Large intestine (tissue), 3 donors: ENCODE results near the gene PGAM5. TPM values are rescaled to one million over a fixed set of nuclear protein-coding genes. Genes with fewer than 3 reads are reported as not detected.

Source experiments
- DNase-seq, 2 donors: peaks; one replicate each; pipeline versions ENCODE4 v3.0.0 to v3.0.0-alpha.2; 2013
- H3K27ac ChIP-seq: one replicate; pipeline ENCODE4 v1.5.1; 2013; ENCODE audit warnings: low read length
- H3K27me3 ChIP-seq: 2 replicates; pipeline ENCODE4 v1.6.1; 2013; ENCODE audit warnings: low read length; ENCODE audit not compliant: control insufficient read depth, insufficient read depth
- H3K36me3 ChIP-seq: 2 replicates; pipeline ENCODE4 v1.6.1; 2013; ENCODE audit warnings: low read length; ENCODE audit not compliant: control insufficient read depth, insufficient read depth
- H3K4me1 ChIP-seq: one replicate; pipeline ENCODE4 v1.6.1; 2013; ENCODE audit warnings: low read length; ENCODE audit not compliant: control insufficient read depth, insufficient read depth
- H3K4me3 ChIP-seq: one replicate; pipeline ENCODE4 v1.5.1; 2013; ENCODE audit warnings: low read length
- H3K9me3 ChIP-seq: one replicate; pipeline ENCODE4 v1.6.1; 2013; ENCODE audit warnings: mild to moderate bottlenecking, low read depth, low read length, moderate library complexity; ENCODE audit not compliant: control insufficient read depth
- WGBS: methylation state at CpG from one replicate; pipeline ENCODE4 v1.1.5; 2013; ENCODE audit warnings: low lambda C conversion rate; ENCODE audit not compliant: insufficient coverage; 5-methylcytosine and 5-hydroxymethylcytosine counted together
- polyA plus RNA-seq: library from polyadenylated mRNA; unstranded; fragments of 120-200 nt; gene quantifications from one replicate; pipeline ENCODE4 v1.2.1, GENCODE V29; 2013

Gene PGAM5
- polyA plus RNA-seq, 1 donor, result 23.3 TPM

GRCh38 chr12:132729541-132730320 is 19.1 kb downstream of the PGAM5 start:
- Histone ChIP-seq H3K36me3 (peaks cover 88% of the 10 kb centered on the region), H3K4me1 (no peaks in the 10 kb centered on the region), H3K27me3 (no peaks in the 10 kb centered on the region), H3K4me3 (no peak overlapping the region), H3K27ac (no peak overlapping the region), H3K9me3 (peaks cover 5% of the 10 kb centered on the region)
- no CpG with 5 or more reads among the region's 24 CpGs for WGBS
- DNase-seq, result no peak

DNA sequence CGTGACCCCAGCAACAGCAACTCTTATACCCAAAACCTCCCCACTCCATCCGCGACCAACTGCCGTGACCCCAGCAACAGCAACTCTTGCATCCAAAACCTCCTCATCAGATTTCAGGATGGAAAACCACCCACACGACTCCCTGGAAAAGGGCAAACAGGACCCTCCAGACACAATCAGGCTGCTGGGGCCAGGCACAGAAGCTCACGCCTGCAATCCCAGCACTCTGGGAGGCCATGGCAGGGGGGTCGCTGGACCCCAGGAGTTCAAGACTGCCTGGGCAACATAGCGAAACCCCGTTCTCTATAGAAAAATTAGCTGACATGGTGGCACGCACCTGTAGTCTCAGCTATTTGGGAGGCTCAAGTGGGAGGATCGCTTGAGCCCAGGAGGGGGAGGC is 19.7 kb downstream of the PGAM5 start:
- peaks cover 88% of the 10 kb centered on the region for H3K36me3 ChIP-seq

DNA sequence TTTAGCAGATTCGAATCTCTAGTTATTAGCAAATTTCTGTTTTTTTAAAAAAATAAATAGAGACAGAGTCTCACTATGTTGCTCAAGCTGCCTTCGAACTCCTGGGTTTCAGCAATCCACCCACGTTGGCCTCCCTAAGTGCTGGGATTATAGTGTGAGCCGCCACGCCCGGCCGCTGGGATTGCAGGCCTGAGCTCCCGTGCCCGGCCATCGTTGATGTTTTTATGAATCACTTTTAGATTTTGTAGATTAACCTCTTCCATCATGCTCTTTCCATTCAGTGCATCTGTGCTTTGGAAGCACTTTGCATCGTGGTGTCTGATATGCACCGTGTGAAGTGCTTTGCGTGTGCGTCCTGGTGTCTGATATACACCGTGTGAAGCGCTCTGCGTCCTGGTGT is 20.9 kb downstream of the PGAM5 start:
- Histone ChIP-seq H3K27ac (no peak overlapping the region), H3K9me3 (peaks cover 5% of the 10 kb centered on the region), H3K4me1 (no peaks in the 10 kb centered on the region), H3K27me3 (no peaks in the 10 kb centered on the region), H3K4me3 (no peak overlapping the region), H3K36me3 (peaks cover 88% of the 10 kb centered on the region)
- whole genome bisulfite sequencing, result 67% methylated on average over 1 of the region's 17 CpGs
- no peak for DNase-seq

More for the DNA sequence above, 19.7 kb downstream of the PGAM5 start:
- no peaks in the 10 kb centered on the region for H3K27me3 ChIP-seq
- WGBS, result no CpG with 5 or more reads among the region's 11 CpGs
- H3K9me3 ChIP-seq, result peaks cover 5% of the 10 kb centered on the region
- no peaks in the 10 kb centered on the region for H3K4me1 ChIP-seq
- no peak for DNase-seq
- no peak overlapping the region for H3K4me3 ChIP-seq
- no peak overlapping the region for H3K27ac ChIP-seq

DNA sequence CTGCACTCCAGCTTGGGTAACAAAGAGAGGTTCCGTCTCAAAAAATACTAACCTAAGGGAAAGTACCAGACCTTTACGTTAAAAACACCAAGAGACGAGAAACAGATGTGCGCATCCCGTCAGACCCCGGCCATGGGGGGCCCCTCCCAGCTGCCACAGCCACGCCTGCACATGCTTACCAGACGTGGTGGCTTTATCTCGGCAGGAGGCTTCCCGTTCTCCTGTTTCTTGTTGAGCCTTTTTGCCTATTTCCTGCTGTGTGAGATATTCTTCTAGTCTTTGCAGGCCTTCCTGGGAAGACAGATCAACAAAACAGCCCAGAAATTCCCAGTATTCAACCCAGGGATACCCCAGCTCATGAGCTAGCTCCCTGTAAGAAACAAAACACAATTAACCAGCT is 23.6 kb downstream of the PGAM5 start:
- Histone ChIP-seq H3K9me3 (no peaks in the 10 kb centered on the region), H3K4me3 (no peak overlapping the region), H3K4me1 (no peaks in the 10 kb centered on the region), H3K36me3 (peaks cover 87% of the 10 kb centered on the region), H3K27me3 (no peaks in the 10 kb centered on the region), H3K27ac (no peak overlapping the region)
- no CpG with 5 or more reads among the region's 10 CpGs for WGBS
- DNase-seq, result no peak

GRCh38 chr12:132735496-132735895 is 24.9 kb downstream of the PGAM5 start:
- DNase-seq, result no peak
- no peak overlapping the region for H3K27ac ChIP-seq
- no peaks in the 10 kb centered on the region for H3K27me3 ChIP-seq
- no CpG with 5 or more reads among the region's 20 CpGs for WGBS
- no peak overlapping the region for H3K4me3 ChIP-seq
- H3K36me3 ChIP-seq, result peaks cover 90% of the 10 kb centered on the region
- H3K4me1 ChIP-seq, result no peaks in the 10 kb centered on the region
- H3K9me3 ChIP-seq, result no peaks in the 10 kb centered on the region

GRCh38 chr12:132736378-132736777 is 25.7 kb downstream of the PGAM5 start:
- Histone ChIP-seq H3K4me1 (no peaks in the 10 kb centered on the region), H3K36me3 (peaks cover 89% of the 10 kb centered on the region), H3K27me3 (no peaks in the 10 kb centered on the region), H3K4me3 (no peak overlapping the region), H3K27ac (no peak overlapping the region), H3K9me3 (no peaks in the 10 kb centered on the region)
- no CpG with 5 or more reads among the region's 12 CpGs for WGBS
- DNase-seq, result no peak

- no peak for DNase-seq
- H3K36me3 ChIP-seq, result peaks cover 86% of the 10 kb centered on the region
These were observed 26.3 kb downstream of the PGAM5 start for GRCh38 chr12:132736913-132737312.

GRCh38 chr12:132739600-132740312 is 29.1 kb downstream of the PGAM5 start:
- no peak for DNase-seq
- Histone ChIP-seq H3K27ac (no peak overlapping the region), H3K9me3 (no peaks in the 10 kb centered on the region), H3K36me3 (peaks cover 84% of the 10 kb centered on the region), H3K4me1 (no peaks in the 10 kb centered on the region), H3K27me3 (no peaks in the 10 kb centered on the region), H3K4me3 (no peak overlapping the region)
- WGBS, result 100% methylated on average over 1 of the region's 19 CpGs

More at GRCh38 chr12:132736913-132737312, 26.3 kb downstream of the PGAM5 start:
- H3K4me3 ChIP-seq, result no peak overlapping the region
- no peaks in the 10 kb centered on the region for H3K9me3 ChIP-seq
- H3K4me1 ChIP-seq, result no peaks in the 10 kb centered on the region
- H3K27me3 ChIP-seq, result no peaks in the 10 kb centered on the region
- no peak overlapping the region for H3K27ac ChIP-seq
- WGBS, result no CpG with 5 or more reads among the region's 15 CpGs

DNA sequence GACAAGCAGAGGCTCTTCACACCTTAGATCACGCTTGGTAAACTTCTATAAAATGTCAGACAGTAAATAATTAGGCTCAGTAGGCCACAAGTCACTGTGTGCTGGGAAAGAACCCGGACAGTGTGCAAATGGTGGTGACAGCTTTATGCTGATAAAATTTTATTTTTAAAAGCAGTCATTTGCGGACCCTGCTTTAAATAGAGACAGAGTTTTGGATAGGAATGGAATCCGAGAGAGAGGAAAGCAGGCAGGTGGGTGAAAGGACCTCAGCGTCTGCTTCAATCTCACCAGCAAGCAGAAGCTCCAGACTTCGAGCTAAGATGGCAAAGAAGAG is 29.6 kb downstream of the PGAM5 start:
- no CpG with 5 or more reads among the region's 6 CpGs for WGBS
- Histone ChIP-seq H3K4me3 (no peak overlapping the region), H3K9me3 (no peaks in the 10 kb centered on the region), H3K27me3 (no peaks in the 10 kb centered on the region), H3K36me3 (peaks cover 83% of the 10 kb centered on the region), H3K27ac (no peak overlapping the region), H3K4me1 (no peaks in the 10 kb centered on the region)
- no peak for DNase-seq

- H3K9me3 ChIP-seq, result no peaks in the 10 kb centered on the region
- peaks cover 83% of the 10 kb centered on the region for H3K36me3 ChIP-seq
- no peaks in the 10 kb centered on the region for H3K4me1 ChIP-seq
- WGBS, result no CpG with 5 or more reads among the region's 11 CpGs
- H3K27ac ChIP-seq, result no peak overlapping the region
- H3K4me3 ChIP-seq, result no peak overlapping the region
- no peak for DNase-seq
- no peaks in the 10 kb centered on the region for H3K27me3 ChIP-seq
These were observed 30.0 kb downstream of the PGAM5 start for GRCh38 chr12:132740652-132741051.
